NCI-H128 (cell line): ENCODE results near the gene TADA3.

ENCODE experiments used
- DNase-seq: peaks from one replicate; lab custom pipeline; 2025; ENCODE audit not compliant: unreplicated experiment; lab: John Stamatoyannopoulos, UW

Gene TADA3

DNA sequence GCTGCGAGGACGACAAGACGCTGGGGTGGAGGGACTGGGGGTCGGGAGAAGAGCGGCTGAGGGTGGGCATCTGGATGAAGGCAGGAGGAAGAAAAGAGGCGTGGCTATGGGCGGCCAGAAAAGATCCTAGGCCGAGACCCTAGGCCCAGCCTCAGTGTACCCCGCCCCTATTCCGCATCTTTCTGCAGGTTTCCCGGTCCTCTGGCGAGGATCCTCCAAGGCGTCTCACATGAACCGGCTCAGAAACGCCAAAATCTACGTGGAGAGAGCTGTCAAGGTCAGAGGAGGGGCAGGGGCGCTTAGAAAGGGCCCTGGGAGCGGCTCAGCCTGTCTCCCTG, 18.1 kb upstream of the TADA3 start:
- no peak for DNase-seq

DNA sequence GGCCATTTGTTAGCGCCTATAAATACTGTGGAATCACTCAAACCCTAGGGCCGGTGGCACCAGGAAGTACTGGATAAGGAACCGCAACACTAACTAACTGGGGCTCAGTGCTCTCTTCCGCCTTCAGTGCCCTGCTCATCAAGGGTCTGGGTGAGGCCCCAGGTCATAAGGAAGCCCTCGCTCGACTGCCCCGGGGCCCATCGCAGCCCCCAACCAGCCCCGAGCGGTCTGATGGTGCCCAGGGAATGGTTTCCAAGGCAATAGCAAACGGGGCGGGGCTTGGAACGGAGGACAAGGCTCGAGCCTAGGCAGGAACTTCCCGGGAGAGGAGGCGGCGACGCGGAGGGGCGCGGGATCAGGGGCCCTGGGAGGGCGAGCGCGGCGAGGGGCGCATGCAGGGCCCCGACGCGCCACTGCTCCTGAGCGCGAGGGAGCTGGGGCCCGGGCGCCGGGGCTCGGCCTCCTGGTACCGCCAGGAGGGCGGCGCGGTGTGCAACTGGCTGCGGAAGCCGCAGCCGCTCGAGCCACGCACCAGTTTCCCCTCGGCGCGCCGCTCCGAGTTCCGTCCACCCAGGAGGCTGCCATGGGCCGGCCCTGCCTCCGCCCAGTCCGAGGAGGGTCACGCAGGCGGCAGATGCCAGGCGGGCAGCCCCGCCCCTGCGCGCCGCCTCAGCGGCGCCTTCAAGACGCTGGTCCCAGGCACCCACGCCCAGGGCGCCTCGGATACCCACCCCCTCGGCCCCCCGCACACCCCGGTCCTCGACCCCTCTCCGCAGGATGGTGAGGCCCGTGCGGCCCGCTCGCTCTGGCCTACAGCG, 17.6 kb upstream of the TADA3 start, which contains the start of gene TTLL3:
Gene TTLL3 (plus strand): TSS at position 648 of the 818 bp plus-strand sequence. CDS start 400 bp downstream, outside the sequence.
- DNase-seq, result no peak

DNA sequence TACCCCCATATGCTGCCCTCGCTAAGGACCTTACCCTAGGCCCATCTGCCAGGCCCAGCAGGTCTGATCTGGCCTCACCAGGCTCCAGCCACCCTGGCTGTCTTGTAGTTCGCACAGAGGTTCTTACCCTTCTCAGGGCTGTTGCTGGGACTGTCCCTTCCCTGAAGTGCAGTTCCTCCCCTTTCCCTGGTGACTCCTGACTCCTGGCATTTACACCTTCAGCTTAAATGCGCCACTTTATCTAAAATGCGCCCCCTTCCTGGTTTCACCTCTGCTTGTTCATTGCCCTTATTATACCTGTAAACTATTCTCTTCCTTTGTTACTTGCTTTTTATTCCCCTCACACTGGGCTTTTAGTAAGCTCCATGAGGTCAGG, 17.0 kb upstream of the TADA3 start:
- no peak for DNase-seq

DNA sequence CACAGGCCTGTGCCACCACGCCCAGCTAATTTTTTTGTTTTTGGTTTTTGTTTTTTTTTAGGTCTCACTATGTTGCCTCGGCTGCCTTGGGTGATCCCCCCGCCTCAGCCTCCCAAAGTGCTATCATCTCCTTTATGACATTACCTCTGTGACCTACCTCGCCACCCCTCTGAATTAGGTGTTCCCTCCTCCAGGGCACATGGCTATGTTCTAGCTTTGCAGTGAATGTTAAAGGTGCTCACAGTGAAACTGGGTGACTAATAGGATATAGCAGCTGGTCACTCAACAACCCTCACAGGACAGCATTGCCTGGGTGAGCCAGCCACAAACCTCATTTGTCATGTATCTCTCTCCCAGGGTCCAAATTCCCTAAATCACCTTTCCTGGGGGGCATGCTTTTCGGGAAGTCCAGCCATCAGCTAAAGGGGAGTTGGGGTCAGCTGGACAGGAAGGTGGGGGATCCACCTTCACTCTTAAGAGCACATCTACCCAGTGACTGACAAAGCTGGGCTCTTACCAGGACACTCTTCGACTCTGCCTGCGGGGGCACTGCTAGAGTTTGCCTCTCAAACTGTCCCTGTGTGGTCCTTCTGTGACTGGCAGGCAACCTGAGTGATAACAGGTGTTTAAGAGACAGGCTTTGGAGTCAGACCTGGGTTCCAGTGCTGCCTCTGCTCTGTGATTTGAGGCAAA, 16.2 kb upstream of the TADA3 start:
- no peak for DNase-seq

DNA sequence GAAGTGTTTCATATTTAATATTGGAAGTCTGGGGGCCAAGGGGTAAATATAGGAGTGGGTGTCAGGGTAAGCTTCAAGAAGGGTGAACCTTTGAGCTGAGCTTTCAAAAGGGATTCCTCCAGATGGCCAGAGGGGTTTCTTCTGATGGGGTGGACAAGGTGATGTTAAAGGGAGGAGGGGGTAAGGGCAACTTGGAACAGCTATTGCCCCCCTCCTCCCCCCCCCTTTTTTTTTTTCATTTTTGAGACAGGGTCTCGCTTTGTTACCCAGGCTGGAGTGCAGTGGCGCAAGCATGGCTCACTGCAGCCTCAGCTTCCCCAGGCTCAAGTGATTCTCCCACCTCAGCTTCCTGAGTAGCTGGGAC, 15.7 kb upstream of the TADA3 start:
- no peak for DNase-seq

DNA sequence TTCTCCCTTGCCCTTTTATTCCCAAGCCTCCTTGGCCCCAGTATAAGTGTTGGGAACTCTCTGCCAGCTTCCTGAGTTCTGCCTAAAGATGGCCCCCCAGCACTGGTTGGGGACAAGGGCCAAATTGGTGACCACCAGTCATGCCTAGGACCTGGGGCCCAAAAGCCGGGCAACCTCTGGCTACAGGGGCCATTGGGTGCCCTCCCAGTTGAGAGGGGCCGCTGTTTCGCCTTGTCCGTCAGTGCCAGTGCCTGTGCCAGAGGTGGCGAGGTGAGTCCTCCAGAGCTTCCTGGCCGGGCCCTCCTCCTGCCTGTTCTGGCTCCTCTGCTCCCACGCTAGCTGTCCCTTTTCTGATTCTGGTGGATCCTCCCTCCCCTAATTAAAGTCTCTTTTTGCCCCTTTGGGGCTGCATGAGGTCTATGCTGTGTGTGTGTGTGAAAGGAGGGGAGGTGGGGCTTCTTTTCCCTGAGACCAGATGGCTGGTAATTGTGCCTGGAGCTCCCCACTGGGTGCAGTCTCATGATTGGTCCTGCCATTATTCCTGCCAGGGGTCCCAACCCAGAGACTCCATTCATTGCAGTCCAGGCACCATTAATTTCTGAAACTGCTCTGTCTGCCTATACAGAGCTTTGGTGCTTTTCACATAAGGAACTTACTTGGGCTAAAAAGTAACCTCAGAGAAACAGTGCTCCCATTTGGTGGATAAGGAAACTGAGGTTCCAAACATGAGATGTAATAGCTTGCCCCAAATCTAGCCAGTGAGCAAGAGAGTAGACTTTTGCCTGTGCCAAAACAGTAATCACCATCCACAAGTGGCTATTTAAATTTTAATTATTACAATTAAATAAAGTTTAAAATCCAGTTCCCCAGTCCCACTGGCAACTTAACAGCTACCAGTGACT, 14.7 kb upstream of the TADA3 start:
- no peak for DNase-seq

DNA sequence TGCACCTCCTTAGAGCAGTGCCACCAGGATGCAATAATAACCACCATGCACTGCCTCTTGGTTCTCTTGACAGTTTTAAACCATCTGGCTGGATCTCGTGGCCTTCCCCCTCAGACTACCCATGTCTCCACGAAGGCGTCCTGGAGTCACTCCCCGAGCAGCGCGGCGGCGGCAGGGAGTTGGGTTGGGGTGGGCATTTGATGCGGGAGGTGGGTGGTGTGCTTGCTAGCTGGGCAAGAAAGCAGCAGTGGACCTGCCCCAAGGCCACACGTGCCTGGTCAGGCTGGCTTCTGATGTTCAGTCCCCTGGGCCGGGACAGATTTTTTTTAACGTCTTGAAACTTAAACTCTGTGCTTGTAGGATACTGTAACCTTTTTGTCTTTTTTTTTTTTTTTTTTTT, 13.9 kb upstream of the TADA3 start:
- no peak for DNase-seq

DNA sequence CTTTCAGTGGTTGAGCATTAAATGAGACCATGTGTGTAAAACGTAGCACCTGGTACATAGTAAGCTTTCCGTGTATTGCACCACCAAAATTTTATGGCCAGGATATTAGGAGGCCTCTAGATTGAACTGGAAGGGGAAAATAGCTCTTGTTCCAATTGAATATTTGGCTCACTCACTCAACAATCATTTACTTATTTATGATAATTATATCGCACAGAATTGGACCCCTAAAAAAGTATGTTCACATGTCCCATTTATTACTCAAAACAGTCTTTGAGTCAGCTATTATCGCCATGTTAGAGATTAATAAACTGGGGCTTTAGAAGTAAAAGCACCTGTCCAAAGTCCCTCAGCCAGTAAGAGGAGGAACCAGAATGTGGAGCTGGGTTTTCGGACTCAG, 12.7 kb upstream of the TADA3 start:
- no peak for DNase-seq

DNA sequence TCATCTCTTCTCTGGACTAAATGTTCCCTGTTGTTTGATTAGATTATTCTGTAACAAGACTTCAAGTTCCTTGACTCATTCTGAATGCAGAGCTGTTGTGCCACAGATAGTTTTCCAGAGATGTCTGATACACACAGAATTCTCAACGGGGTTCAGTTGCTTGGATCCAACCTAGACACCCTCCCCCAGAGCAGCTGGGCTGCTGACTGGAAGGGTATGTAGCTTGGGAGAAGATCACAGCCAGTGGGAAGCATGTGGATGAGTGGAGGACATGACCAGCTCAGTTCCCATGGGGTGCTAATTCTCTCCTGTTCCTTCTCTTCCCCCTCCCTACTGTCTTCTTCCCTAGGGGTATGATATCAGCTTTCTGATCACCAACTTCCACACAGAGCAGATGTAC, 11.2 kb upstream of the TADA3 start:
- no peak for DNase-seq

DNA sequence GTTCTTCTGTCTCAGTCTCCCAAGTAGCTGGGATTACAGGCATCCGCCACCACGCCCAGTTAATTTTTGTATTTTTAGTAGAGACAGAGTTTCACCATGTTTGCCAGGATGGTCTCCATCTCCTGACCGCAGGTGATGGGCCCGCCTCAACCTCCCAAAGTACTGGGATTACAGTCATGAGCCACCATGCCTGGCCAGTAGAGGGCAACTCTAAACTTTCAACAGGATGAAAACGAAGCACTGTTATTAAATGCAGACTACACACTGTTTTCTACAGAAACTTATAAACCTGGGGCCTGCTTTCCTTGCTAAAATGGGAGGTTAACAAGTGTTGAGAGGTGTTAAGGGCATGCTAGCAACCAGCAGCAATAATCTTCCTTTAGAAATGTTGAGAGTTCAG, 8.3 kb upstream of the TADA3 start:
- DNase-seq, result no peak

DNA sequence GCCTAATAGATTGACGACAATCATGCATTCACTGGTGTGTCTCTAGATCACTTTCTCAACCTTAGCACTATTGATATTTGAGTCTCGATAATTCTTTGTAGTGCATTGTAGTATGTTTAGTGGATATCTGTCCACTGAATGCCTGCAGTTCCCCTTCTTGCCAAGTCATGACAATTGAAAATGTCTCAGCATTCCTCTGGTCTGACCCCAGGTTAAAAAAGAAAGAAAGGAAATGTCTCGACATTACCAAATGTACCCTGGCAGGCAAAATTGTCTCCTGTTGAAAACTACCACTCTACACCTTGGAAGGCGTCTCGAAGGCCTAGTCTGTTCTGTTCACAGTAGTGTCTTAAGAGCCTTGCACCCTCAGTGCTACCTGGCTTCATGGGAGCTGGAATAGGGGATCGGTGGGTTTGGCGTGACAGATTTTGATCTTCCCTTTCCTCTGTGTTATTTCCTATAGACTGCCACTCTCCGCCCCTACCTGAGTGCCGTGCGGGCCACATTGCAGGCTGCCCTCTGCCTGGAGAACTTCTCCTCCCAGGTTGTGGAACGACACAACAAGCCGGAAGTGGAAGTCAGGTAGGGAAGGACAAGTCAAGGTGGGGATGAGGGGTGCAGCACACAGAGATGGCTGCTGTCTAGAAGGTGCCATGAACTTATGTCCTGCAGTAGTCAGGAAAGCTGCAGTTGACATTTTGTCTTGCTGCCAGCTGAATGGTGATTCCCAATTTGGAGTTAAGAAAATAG, 5.1 kb upstream of the TADA3 start:
- DNase-seq, result no peak

DNA sequence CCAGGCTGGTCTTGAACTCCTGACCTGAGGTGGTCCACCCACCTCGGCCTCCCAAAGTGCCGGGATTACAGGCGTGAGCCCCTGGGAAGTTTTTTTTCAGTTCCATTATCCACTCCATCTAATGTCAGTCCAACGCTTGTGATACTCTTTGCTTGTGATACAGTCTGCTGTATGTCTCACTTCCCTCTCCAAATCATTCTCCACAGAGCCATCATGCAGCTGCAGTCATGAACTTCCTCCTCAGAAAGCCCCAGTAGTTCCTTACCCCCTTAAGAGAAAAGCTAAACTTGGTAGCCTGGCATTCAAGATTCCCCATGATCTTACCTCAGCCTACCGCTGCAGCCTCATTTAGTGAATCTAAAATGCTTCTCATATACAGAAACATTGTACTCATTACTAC, 2.9 kb upstream of the TADA3 start:
- no peak for DNase-seq

DNA sequence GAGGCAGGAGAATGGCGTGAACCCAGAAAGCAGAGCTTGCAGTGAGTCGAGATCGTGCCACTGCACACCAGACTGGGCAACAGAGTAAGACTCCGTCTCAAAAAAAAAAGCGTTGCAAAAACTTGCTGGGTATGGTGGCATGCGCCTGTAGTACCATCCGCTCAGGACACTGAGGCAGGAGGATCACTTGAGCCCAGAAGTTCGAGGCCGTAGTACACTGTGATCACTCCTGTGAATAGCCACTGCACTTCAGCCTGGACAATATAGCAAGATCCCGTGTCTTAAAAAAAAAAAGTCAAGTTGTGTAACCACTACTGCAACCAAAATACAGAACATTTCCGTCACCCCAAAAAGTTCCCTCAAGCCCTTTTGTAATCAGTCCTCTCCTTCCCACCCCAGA, 2.1 kb upstream of the TADA3 start:
- DNase-seq, result no peak

DNA sequence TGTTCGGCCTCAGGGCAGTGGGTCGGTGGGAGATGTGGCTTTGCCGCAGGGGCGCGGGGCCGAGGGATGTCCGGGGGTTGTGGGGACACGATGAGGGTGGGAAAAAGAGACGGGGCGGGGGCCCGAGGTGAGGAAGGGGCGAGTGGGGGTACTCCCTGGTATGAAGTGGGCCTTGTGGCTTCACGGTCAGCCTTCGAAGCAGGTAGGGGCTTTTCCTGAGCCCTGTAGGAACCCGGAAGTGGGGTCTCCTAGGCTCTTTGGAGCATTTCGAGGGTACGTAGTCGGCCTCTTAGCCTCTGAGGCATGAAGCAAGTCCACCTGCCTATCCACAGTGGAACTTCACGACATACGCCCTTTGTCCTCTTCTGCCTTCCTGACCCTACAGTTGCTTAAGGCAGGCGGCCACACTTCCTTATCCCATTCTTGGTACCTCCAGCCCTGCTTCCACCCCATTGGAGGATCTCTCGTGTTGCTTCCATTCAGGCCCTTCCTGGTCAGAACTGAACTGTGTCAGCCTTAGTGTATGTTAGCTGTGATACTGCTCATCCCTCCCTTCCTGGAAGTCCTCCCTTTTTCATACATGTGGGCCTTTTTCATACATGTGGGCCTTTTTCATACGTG, 998 bp upstream of the TADA3 start:
- no peak for DNase-seq

DNA sequence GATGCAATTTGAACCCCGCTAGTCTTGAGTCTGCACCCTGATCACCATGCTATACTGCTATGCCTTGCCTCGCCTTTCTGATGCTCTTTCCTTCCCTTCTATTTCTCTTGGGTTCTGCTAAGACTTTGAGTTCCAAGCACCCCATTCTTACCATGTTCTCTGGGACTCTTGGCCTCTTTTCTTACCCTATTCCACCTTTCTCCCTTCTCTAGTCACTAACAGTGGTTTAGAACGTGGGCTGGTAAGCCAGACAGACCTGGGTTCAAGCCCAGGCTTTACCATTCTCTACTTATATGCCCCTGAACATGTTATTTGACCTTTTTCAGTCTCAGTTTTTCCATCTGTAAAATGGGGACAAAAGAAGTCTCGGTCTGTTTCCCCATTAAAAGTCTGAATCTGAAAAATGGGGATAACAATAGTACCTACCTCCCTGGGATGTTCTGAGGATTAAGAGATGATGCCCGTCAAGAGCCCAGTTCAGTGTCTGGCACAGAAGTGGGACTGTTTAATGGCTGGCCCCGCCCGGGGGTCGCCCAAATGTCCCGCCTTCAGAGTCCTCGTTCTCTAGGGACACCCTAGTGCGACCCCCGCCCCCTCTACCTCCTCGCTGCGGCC, 376 bp downstream of the TADA3 start:
- DNase-seq, result no peak

DNA sequence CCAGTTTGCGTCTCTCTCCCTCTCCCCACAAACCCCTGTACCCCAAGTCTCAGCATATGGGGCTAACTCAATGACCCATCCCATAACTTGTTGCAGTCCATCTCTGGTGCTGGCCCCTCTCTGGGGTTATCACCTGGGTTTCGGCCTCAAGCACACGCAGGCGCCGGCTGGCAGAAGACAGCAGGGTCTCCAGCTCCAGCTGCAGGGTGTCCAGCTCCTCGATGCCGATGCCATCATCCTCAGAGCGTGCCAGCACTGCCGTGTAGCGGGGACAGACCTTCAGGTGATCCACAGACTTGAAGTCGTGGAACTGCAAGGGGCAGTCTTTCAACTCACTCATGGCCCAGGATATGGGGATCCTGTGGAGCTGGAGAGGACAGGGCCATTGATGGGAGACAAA, 1.1 kb downstream of the TADA3 start:
- no peak for DNase-seq

DNA sequence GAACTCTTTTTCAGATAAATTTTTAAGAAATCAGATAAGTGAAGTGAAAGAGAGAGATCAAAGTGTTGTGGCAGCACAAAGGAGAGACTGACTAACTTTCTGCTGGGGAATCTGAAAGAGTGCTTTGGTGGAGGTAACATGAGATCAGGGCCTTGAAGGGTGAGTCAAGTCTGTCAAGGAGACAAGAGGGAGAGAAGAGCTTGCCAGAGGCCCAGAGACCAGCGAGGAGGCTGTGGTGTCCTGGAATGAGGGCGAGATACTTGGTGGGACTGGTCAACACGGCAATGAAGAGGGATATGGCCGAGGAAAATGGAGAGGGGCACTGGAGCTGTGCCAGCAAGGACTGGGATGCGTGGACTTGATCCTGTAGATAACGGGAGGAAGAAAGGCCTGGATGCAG, 4.6 kb downstream of the TADA3 start:
- no peak for DNase-seq

DNA sequence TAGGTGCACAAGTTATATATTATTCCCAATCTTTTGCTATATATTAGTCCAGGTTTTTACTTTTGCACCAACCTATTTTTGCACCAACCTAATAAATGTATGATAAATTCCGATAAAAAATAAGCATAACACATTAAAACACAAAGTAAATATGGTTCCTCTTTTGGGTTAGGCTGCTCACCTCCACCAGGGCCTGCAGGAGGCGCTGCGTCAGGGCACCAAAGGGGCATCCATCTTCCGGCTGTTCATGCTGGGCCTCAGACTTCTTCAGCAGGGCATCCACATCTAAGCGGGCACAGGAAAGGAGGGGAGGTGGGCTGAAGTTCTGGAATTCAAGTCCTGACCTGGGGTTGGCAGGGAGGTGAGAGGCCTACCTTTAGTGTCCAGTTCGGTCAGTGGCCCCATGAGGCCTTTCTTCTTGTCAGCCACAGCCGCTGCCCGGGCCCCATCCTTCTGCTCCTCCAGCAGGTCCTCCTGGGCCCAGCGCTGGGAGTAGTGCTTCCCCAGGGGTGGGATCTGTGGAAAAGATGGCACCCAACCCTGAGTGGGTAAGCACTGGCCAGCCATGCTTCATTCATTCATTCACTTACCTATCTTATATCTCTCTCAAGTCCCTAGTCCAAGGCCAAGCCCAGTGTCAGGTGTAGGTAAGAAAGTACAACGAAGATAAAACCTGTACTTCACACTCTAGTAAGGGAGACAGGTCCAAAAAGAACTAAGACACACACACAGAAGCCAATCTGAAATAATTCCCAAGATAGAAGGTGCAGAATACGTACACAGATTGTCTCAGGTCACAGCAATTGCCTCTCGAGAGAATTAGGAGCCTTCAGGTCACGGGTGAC, 5.2 kb downstream of the TADA3 start:
- no peak for DNase-seq

DNA sequence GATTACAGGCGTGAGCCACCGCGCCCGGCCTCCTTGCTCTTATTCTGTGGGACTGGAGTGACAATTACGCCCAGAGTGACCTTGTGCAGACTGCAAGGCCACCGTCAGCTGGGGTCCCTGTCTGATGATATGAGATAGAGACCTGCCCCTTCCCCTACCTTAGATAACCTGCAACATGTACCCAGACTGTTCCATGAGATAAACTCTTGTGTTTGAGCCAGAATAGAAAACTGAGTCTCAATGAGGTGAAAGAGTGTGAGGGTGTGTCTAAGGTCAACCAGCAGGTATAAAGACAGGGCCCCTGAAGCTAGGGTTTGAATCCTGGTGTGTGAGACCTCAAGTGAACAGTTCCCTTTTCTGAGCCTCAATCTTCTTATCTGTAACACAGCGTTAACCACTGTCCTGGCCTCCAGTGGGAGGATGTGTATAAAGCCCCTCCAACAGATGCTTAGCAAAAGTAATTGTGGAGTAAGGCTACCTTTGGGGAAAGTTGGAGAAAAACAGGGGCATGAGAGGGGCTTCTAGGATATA, 6.0 kb downstream of the TADA3 start:
- no peak for DNase-seq
